NCI-H69 (cell line): Measurements from ENCODE around the gene NCBP3.
A peak's percentile ranks its signal among the peaks of the same experiment; 100 is the strongest.
"Not testable (repeated sequence)": the region's sequence is repeated elsewhere in the genome, so short reads cannot be mapped to it uniquely, and the experiment has no call there.

ENCODE experiments used
- DNase-seq: peaks from one replicate; lab custom pipeline; 2025; lab: John Stamatoyannopoulos, UW

Gene NCBP3

GRCh38 chr17:3812284-3812683 is 33.8 kb downstream of the NCBP3 start:
- DNase-seq: no peak

GRCh38 chr17:3810019-3810418 is 36.0 kb downstream of the NCBP3 start:
- DNase-seq: no peak

- DNase-seq: no peak
Measured at GRCh38 chr17:3809135-3809534, 36.9 kb downstream of the NCBP3 start.

- DNase-seq: no peak
Measured at GRCh38 chr17:3808701-3809100, 37.3 kb downstream of the NCBP3 start.

GRCh38 chr17:3805581-3805980 is 40.5 kb downstream of the NCBP3 start:
- no peak for DNase-seq

- no peak for DNase-seq
Measured at GRCh38 chr17:3804503-3804931, 41.5 kb downstream of the NCBP3 start.

- no peak for DNase-seq
Measured at GRCh38 chr17:3803308-3803640, 42.8 kb downstream of the NCBP3 start.

GRCh38 chr17:3802461-3803307 is 43.4 kb downstream of the NCBP3 start:
- no peak for DNase-seq

- no peak for DNase-seq
Measured at GRCh38 chr17:3801792-3802191, 44.3 kb downstream of the NCBP3 start.

- no peak for DNase-seq
Measured at GRCh38 chr17:3801347-3801746, 44.7 kb downstream of the NCBP3 start.

GRCh38 chr17:3800362-3801271 is 45.4 kb downstream of the NCBP3 start, which contains the start of gene ITGAE:
ITGAE (minus strand) TSS chr17:3801188; CDS start chr17:3801144, 44 bp downstream.
- no peak for DNase-seq

GRCh38 chr17:3799181-3799945 is 46.7 kb downstream of the NCBP3 start:
- DNase-seq: peak; percentile 2

- no peak for DNase-seq
Measured at GRCh38 chr17:3798273-3799180, 47.5 kb downstream of the NCBP3 start.

- DNase-seq: no peak
Measured at GRCh38 chr17:3796822-3797170, 49.2 kb downstream of the NCBP3 start.

- DNase-seq: no peak
Measured at GRCh38 chr17:3796110-3796821, 49.8 kb downstream of the NCBP3 start.

GRCh38 chr17:3795390-3796102 is 50.5 kb downstream of the NCBP3 start:
- peak; percentile 2 for DNase-seq

GRCh38 chr17:3794557-3795389 is 51.3 kb downstream of the NCBP3 start:
- no peak for DNase-seq

- not testable (repeated sequence) for DNase-seq
Measured at GRCh38 chr17:3794152-3794551, 51.9 kb downstream of the NCBP3 start.

- DNase-seq: not testable (repeated sequence)
Measured at GRCh38 chr17:3793258-3793657, 52.8 kb downstream of the NCBP3 start.
